ENCODE results near the gene RTL10. TPM values are rescaled to one million over a fixed set of nuclear protein-coding genes. Genes with fewer than 3 reads are reported as not detected.

Gene RTL10
- total and polyA plus RNA-seq, 8 donors, result 3.7 to 12.4 (median 8.6) TPM

GRCh38 chr22:19806213-19807160 is 48.2 kb downstream of the RTL10 start:
- 73 to 75% methylated on average over 37 to 38 of the region's 38 CpGs for WGBS, 2 donors
- ATAC-seq (peak in 3 of 4 donors; percentile 22 to 74 (median 55)), FAIRE-seq (no peak), DNase-seq (peak in 2 of 6 donors; percentile 54 to 57)
- TF ChIP-seq CTCF (IDR thresholded peaks at IDR 0.05), result no peak
- Histone ChIP-seq H3K4me3 (no peak overlapping the region), H3K36me3 (no peaks in the 10 kb centered on the region), H3K9me3 (no peaks in the 10 kb centered on the region), H3K27me3 (no peaks in the 10 kb centered on the region), H3K4me1 (no peaks in the 10 kb centered on the region), H3K27ac (no peak overlapping the region)
- intact Hi-C loops (cut with DNase I), result no loop called here

- WGBS, 2 donors, result 90 to 93% methylated on average over 8 of the region's 8 CpGs
- H3K4me1 ChIP-seq, result no peaks in the 10 kb centered on the region
- FAIRE-seq (no peak), ATAC-seq (no peak), DNase-seq (peak in 1 of 6 donors; percentile 20)
- TF ChIP-seq CTCF (IDR thresholded peaks at IDR 0.05), result no peak
- H3K27me3 ChIP-seq, result no peaks in the 10 kb centered on the region
- H3K4me3 ChIP-seq, result no peak overlapping the region
- no peaks in the 10 kb centered on the region for H3K36me3 ChIP-seq
- H3K9me3 ChIP-seq, result no peaks in the 10 kb centered on the region
- no peak overlapping the region for H3K27ac ChIP-seq
- intact Hi-C loops (cut with DNase I), result no loop called here
Measured at GRCh38 chr22:19805821-19806212, 48.9 kb downstream of the RTL10 start.

Other genes starting within 250 kb of the RTL10 start
- gene SEPTIN5, start 140.4 kb downstream of the RTL10 start, total RNA-seq, result 10 to 100 TPM in 1 of 6 donors, 1 to 10 TPM in 5; 4.2 to 12.2 (median 7.5) TPM
- gene SEPTIN5, start 140.4 kb downstream of the RTL10 start, polyA plus RNA-seq, result 10 to 100 TPM; 39.3 to 53.4 TPM
- 1 to 10 TPM in 4 of 6 donors, not detected in 2; 1.2 to 1.6 (median 1.4) TPM for gene GP1BB, start 131.3 kb downstream of the RTL10 start, total RNA-seq
- gene GP1BB, start 131.3 kb downstream of the RTL10 start, polyA plus RNA-seq, result 10 to 100 TPM; 10.5 to 21.2 TPM
- gene TBX1, start 94.1 kb downstream of the RTL10 start, total RNA-seq, result under 1 TPM in 5 of 6 donors, not detected in 1; 0.19 to 0.72 (median 0.28) TPM
- 1 to 10 TPM in 1 of 2 donors, under 1 TPM in 1; 0.40 to 1.3 TPM for gene TBX1, start 94.1 kb downstream of the RTL10 start, polyA plus RNA-seq
- gene GNB1L, start within 50 bp of the RTL10 start, total RNA-seq, result 1 to 10 TPM; 2.1 to 4.6 (median 3.4) TPM
- gene GNB1L, start within 50 bp of the RTL10 start, polyA plus RNA-seq, result 1 to 10 TPM; 3.5 to 4.8 TPM
- gene COMT, start 86.9 kb upstream of the RTL10 start, total RNA-seq, result 10 to 100 TPM; 48.9 to 95.0 (median 62.3) TPM
- gene COMT, start 86.9 kb upstream of the RTL10 start, polyA plus RNA-seq, result 10 to 100 TPM; 47.9 to 87.8 TPM
- gene TXNRD2, start 86.9 kb upstream of the RTL10 start, total RNA-seq, result 10 to 100 TPM in 5 of 6 donors, 1 to 10 TPM in 1; 9.6 to 16.9 (median 13.6) TPM
- 10 to 100 TPM; 33.7 to 41.6 TPM for gene TXNRD2, start 86.9 kb upstream of the RTL10 start, polyA plus RNA-seq
- gene ARVCF, start 161.9 kb upstream of the RTL10 start, total RNA-seq, result 10 to 100 TPM in 3 of 6 donors, 1 to 10 TPM in 3; 5.0 to 19.4 (median 9.5) TPM
- gene ARVCF, start 161.9 kb upstream of the RTL10 start, polyA plus RNA-seq, result 10 to 100 TPM; 52.5 to 57.8 TPM
- gene TANGO2, start 166.2 kb upstream of the RTL10 start, total RNA-seq, result 10 to 100 TPM in 3 of 6 donors, 1 to 10 TPM in 3; 4.0 to 18.3 (median 9.6) TPM
- 10 to 100 TPM; 16.5 to 20.4 TPM for gene TANGO2, start 166.2 kb upstream of the RTL10 start, polyA plus RNA-seq
- gene DGCR8, start 225.4 kb upstream of the RTL10 start, total RNA-seq, result 10 to 100 TPM; 14.9 to 23.5 (median 16.4) TPM
- gene DGCR8, start 225.4 kb upstream of the RTL10 start, polyA plus RNA-seq, result 10 to 100 TPM; 31.3 to 31.9 TPM